ENCODE results near the gene CLK3.

- TF ChIP-seq YY1 (IDR thresholded peaks at IDR 0.05; ENCODE audit: insufficient read depth, insufficient read length), result no peak
- TF ChIP-seq SUZ12 (IDR thresholded peaks at IDR 0.05; ENCODE audit: extremely low read depth, insufficient read depth, insufficient read length), result no peak
- TF ChIP-seq ZNF274 (IDR thresholded peaks at IDR 0.05; ENCODE audit: low read depth, low read length), result no peak
These were observed 21.3 kb downstream of the CLK3 start for GRCh38 chr15:74636984-74637383.

All from NT2/D1 (cell line).